Neutrophil (primary cell): ENCODE data around the gene IPO7.
"Not testable (repeated sequence)": the region's sequence is repeated elsewhere in the genome, so short reads cannot be mapped to it uniquely, and the experiment has no call there.

ENCODE experiments used
- H3K27ac ChIP-seq: fragments of 200-600 bp; sonication (generic); 2 replicates; pipeline ENCODE4 v1.5.1; 2016; ENCODE audit warnings: mild to moderate bottlenecking, moderate library complexity
- H3K27me3 ChIP-seq: fragments of 200-600 bp; sonication (generic); 2 replicates; pipeline ENCODE4 v1.6.0; 2016; ENCODE audit warnings: mild to moderate bottlenecking
- H3K36me3 ChIP-seq: fragments of 200-600 bp; sonication (generic); 2 replicates; pipeline ENCODE4 v1.5.1; 2017
- H3K4me1 ChIP-seq, 2 experiments: fragments of 200-600 bp in 1 of 2; sonication (generic) in 1 of 2; 1 replicate in 1 of 2; 2 replicates in 1 of 2; pipeline versions ENCODE4 v1.5.1 to v1.6.1; 2013 to 2016; ENCODE audit warnings: low read depth in 1 of 2, low read length in 1 of 2, mild to moderate bottlenecking in 1 of 2, moderate library complexity in 1 of 2; ENCODE audit not compliant: control insufficient read depth in 1 of 2, insufficient read depth in 1 of 2
- H3K4me3 ChIP-seq, 2 experiments: fragments of 200-600 bp in 1 of 2; sonication (generic) in 1 of 2; 1 replicate in 1 of 2; 2 replicates in 1 of 2; pipeline ENCODE4 v1.5.1; 2013 to 2016; ENCODE audit warnings: low read depth in 1 of 2, low read length in 1 of 2, mild to moderate bottlenecking in 1 of 2, moderate library complexity in 1 of 2
- H3K9me3 ChIP-seq: fragments of 200-600 bp; sonication (generic); 2 replicates; pipeline ENCODE4 v1.5.1; 2016
- TF ChIP-seq, protein P1 (sequence below): fragments of 200-600 bp; sonication (generic); IDR thresholded peaks from 2 replicates; pipeline ENCODE4 v1.5.1; 2016; ENCODE audit warnings: antibody characterized with exemption

IPO7 gene

DNA sequence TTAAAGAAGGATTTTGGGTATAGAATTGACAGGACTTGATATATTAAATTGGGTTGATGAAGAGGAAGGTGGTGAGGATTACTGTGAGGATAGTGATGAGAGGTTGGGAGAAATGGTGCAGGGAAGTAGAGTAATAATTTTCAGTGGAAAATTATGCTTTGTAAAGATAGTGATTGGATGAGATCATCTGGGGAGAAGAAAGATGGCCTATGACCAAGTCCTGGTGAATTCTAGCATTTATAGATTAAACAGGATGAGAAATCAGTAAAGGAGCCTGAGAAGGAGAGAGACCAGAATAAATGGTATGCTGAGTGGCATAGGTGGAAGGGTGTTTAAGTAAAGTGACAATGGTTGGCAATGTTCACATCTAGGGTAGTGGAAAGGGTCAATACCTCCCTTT lies 15.0 kb downstream of the IPO7 start:
- Histone ChIP-seq H3K36me3 (no peaks in the 10 kb centered on the region), H3K27ac (no peak overlapping the region), H3K27me3 (no peaks in the 10 kb centered on the region), H3K4me1 (no peaks in the 10 kb centered on the region), H3K9me3 (no peaks in the 10 kb centered on the region), H3K4me3 (no peak overlapping the region)
- TF ChIP-seq, protein P1, sequence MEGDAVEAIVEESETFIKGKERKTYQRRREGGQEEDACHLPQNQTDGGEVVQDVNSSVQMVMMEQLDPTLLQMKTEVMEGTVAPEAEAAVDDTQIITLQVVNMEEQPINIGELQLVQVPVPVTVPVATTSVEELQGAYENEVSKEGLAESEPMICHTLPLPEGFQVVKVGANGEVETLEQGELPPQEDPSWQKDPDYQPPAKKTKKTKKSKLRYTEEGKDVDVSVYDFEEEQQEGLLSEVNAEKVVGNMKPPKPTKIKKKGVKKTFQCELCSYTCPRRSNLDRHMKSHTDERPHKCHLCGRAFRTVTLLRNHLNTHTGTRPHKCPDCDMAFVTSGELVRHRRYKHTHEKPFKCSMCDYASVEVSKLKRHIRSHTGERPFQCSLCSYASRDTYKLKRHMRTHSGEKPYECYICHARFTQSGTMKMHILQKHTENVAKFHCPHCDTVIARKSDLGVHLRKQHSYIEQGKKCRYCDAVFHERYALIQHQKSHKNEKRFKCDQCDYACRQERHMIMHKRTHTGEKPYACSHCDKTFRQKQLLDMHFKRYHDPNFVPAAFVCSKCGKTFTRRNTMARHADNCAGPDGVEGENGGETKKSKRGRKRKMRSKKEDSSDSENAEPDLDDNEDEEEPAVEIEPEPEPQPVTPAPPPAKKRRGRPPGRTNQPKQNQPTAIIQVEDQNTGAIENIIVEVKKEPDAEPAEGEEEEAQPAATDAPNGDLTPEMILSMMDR = no peak

- not testable (repeated sequence) for H3K36me3 ChIP-seq, H3K4me3 ChIP-seq, H3K4me1 ChIP-seq, H3K27me3 ChIP-seq, H3K27ac ChIP-seq, H3K9me3 ChIP-seq
Observed at GRCh38 chr11:9401884-9402283, 17.4 kb downstream of the IPO7 start.

- no peak overlapping the region for H3K27ac ChIP-seq
- no peaks in the 10 kb centered on the region for H3K9me3 ChIP-seq
- no peaks in the 10 kb centered on the region for H3K27me3 ChIP-seq
- H3K4me3 ChIP-seq = no peak overlapping the region
- TF ChIP-seq, protein P1 = no peak
- no peaks in the 10 kb centered on the region for H3K4me1 ChIP-seq
- peaks cover 73% of the 10 kb centered on the region for H3K36me3 ChIP-seq
Observed at GRCh38 chr11:9428706-9429105, 44.3 kb downstream of the IPO7 start.

DNA sequence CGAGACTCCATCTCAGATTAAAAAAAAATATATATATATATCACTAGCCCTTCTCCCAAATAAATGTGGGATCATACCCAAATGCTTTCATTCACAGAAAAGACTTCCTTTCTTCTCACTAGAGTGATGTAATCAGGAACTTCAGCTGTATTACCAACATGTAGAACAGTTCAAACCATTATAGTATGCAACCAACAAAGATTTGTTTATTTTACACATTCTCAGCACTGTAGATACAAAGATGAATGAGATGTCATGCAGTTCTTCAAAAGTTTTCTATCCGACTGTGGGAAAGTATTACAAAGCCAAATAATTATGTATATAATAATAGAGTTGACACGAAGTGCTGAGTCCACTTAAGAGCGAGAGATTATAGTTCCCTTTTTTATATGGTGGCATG lies 54.2 kb downstream of the IPO7 start:
- TF ChIP-seq, protein P1 = no peak
- Histone ChIP-seq H3K27ac (no peak overlapping the region), H3K27me3 (no peaks in the 10 kb centered on the region), H3K9me3 (no peaks in the 10 kb centered on the region), H3K4me1 (no peaks in the 10 kb centered on the region), H3K4me3 (no peak overlapping the region), H3K36me3 (peaks cover 66% of the 10 kb centered on the region)

DNA sequence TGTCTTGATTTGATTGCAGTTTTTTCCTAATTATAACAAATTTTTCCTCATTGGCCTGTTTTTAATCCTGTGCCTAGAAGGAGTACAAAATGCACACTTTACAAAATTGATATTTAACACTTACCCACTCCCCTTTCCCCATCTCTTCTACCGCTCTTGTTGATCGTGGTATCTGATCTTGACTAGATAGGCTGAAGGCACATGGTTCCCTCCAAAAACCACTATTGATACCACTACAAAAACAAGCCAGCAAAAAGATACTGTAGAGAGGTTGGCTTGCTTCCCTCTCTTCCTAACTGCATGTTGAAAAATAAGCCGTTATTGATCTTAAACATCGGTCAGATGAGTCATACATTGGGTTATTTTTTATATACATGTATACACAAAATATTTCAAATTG lies 61.8 kb downstream of the IPO7 start:
- no peak overlapping the region for H3K4me3 ChIP-seq
- H3K36me3 ChIP-seq = peaks cover 30% of the 10 kb centered on the region
- no peaks in the 10 kb centered on the region for H3K4me1 ChIP-seq
- H3K27me3 ChIP-seq = no peaks in the 10 kb centered on the region
- peaks cover 2% of the 10 kb centered on the region for H3K9me3 ChIP-seq
- TF ChIP-seq, protein P1 = no peak
- H3K27ac ChIP-seq = no peak overlapping the region

DNA sequence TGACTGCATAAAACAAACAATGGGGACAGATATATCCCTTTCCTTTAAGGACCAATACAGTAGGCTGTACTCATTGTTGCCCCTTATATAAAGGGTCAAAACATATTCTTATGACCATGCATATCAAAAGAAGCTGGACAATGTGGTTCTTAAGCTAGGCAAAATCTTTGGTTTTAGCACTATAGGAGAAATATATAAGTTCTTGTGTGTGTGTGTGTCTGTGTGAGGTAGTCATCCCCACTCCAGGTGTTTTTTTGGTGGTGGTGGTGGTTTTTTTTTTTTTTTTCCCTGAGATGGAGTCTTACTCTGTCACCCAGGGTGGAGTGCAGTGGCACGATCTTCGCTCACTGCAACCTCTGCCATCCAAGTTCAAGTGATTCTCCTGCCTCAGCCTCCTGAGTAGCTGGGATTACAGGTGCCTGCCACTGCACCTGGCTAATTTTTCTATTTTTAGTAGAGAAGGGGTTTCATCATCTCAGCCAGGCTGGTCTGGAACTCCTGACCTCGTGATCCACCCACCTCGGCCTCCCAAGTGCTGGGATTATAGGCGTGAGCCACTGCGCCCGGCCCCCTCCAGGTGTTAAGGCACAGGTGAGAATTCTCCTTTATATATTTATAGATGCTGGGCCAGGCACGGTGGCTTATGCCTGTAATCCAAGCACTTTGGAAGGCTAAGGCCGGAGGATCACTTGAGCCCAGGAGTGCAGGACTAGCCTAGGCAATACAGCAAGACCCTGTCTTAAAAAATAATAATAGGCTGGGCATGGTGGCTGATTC lies 64.3 kb downstream of the IPO7 start:
- peaks cover 11% of the 10 kb centered on the region for H3K9me3 ChIP-seq
- H3K27ac ChIP-seq = no peak overlapping the region
- H3K27me3 ChIP-seq = no peaks in the 10 kb centered on the region
- no peaks in the 10 kb centered on the region for H3K4me1 ChIP-seq
- H3K4me3 ChIP-seq = no peak overlapping the region
- TF ChIP-seq, protein P1 = no peak
- H3K36me3 ChIP-seq = peaks cover 7% of the 10 kb centered on the region

DNA sequence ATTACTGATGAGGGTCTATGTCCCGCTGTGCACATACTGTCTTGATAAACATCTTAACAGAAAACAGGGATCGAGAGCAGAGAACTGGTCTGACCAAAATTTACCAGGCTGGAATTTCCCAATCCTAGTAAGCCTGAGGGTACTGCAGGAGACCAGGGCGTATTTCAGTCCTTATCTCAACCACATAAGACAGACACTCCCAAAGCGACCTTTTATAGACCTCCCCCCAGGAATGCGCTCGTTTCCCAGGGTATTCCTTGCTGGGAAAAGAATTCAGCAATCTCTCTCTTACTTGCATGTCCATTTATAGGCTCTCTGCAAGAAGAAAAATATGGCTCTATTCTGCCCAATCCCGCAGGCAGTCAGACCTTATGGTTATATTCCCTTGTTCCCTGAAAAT lies 67.6 kb downstream of the IPO7 start:
- H3K9me3 ChIP-seq = peaks cover 11% of the 10 kb centered on the region
- not testable (repeated sequence) for H3K4me1 ChIP-seq, H3K36me3 ChIP-seq, H3K27ac ChIP-seq, H3K4me3 ChIP-seq, H3K27me3 ChIP-seq
